Activated CD4-positive, CD25-positive, alpha-beta regulatory T cell (primary cell): ENCODE measurements around the gene CCDC102A.

Source experiments
- DNase-seq, 4 experiments: peaks; one replicate each; lab custom pipeline; 2025; lab: John Stamatoyannopoulos, UW

CCDC102A gene

GRCh38 chr16:57479205-57479975 is 57.0 kb downstream of the CCDC102A start:
- no peak for DNase-seq

- no peak for DNase-seq
Observed at GRCh38 chr16:57478396-57479204, 57.8 kb downstream of the CCDC102A start.

- no peak for DNase-seq
Observed at GRCh38 chr16:57477531-57478202, 58.7 kb downstream of the CCDC102A start.

- DNase-seq, result no peak
Observed at GRCh38 chr16:57476546-57477410, 59.6 kb downstream of the CCDC102A start.

GRCh38 chr16:57475711-57476339 is 60.5 kb downstream of the CCDC102A start:
- DNase-seq, result peak; percentile 22 to 51 (median 40)

GRCh38 chr16:57474671-57475661 is 61.4 kb downstream of the CCDC102A start:
- no peak for DNase-seq

GRCh38 chr16:57473906-57474305 is 62.5 kb downstream of the CCDC102A start:
- no peak for DNase-seq

- DNase-seq, result no peak
Observed at GRCh38 chr16:57473176-57473840, 63.1 kb downstream of the CCDC102A start.

- DNase-seq, result no peak
Observed at GRCh38 chr16:57472665-57473060, 63.7 kb downstream of the CCDC102A start.

GRCh38 chr16:57471852-57472664 is 64.3 kb downstream of the CCDC102A start:
- no peak for DNase-seq

- no peak for DNase-seq
Observed at GRCh38 chr16:57471209-57471608, 65.2 kb downstream of the CCDC102A start.

GRCh38 chr16:57470711-57471110 is 65.7 kb downstream of the CCDC102A start:
- no peak for DNase-seq

- no peak for DNase-seq
Observed at GRCh38 chr16:57469917-57470470, 66.4 kb downstream of the CCDC102A start.

GRCh38 chr16:57469046-57469445 is 67.3 kb downstream of the CCDC102A start:
- DNase-seq, result no peak

- no peak for DNase-seq
Observed at GRCh38 chr16:57468346-57468745, 68.0 kb downstream of the CCDC102A start.

GRCh38 chr16:57464523-57464922 is 71.8 kb downstream of the CCDC102A start:
- DNase-seq, result no peak

- no peak for DNase-seq
Observed at GRCh38 chr16:57462978-57463362, 73.4 kb downstream of the CCDC102A start.
